Medulla oblongata (tissue), 1 donor: ENCODE measurements around the gene PTGDR2.

ENCODE experiments used
- DNase-seq: peaks from one replicate; pipeline ENCODE4 v3.0.0-alpha.2; 2015; ENCODE audit errors: extremely low spot score

PTGDR2 gene

GRCh38 chr11:60874421-60875365, 18.9 kb upstream of the PTGDR2 start:
- no peak for DNase-seq

GRCh38 chr11:60873533-60873932, 17.8 kb upstream of the PTGDR2 start:
- DNase-seq: no peak

- no peak for DNase-seq
Observed at GRCh38 chr11:60872961-60873524, 17.3 kb upstream of the PTGDR2 start.

- DNase-seq: no peak
Observed at GRCh38 chr11:60872124-60872960, 16.6 kb upstream of the PTGDR2 start.

GRCh38 chr11:60871378-60872061, 15.8 kb upstream of the PTGDR2 start:
- DNase-seq: peak; percentile 36

GRCh38 chr11:60870733-60871377, 15.1 kb upstream of the PTGDR2 start:
- DNase-seq: no peak

GRCh38 chr11:60870276-60870675, 14.5 kb upstream of the PTGDR2 start:
- no peak for DNase-seq

- DNase-seq: no peak
Observed at GRCh38 chr11:60869451-60869825, 13.7 kb upstream of the PTGDR2 start.

GRCh38 chr11:60868682-60869450, 13.1 kb upstream of the PTGDR2 start:
- no peak for DNase-seq

- DNase-seq: no peak
Observed at GRCh38 chr11:60867871-60868681, 12.3 kb upstream of the PTGDR2 start.

GRCh38 chr11:60866911-60867870, 11.4 kb upstream of the PTGDR2 start, which contains the start of gene ZP1:
Gene ZP1, plus strand, starts transcription at chr11:60867542. Its CDS starts 20 bp downstream, at chr11:60867562.
- no peak for DNase-seq

GRCh38 chr11:60864856-60865513, 9.2 kb upstream of the PTGDR2 start:
- DNase-seq: no peak

- no peak for DNase-seq
Observed at GRCh38 chr11:60863550-60864521, 8.1 kb upstream of the PTGDR2 start.

- no peak for DNase-seq
Observed at GRCh38 chr11:60862171-60862570, 6.4 kb upstream of the PTGDR2 start.

GRCh38 chr11:60860943-60861342, 5.2 kb upstream of the PTGDR2 start:
- peak; percentile 66 for DNase-seq

- peak; percentile 82 for DNase-seq
Observed at GRCh38 chr11:60859616-60860250, 4.0 kb upstream of the PTGDR2 start.
